Measurements from ENCODE around the gene UBALD2. TPM values are rescaled to one million over a fixed set of nuclear protein-coding genes. Genes with fewer than 3 reads are reported as not detected.

Gene UBALD2
- total and polyA plus RNA-seq, 7 donors = 55.2 to 414 (median 135) TPM

DNA sequence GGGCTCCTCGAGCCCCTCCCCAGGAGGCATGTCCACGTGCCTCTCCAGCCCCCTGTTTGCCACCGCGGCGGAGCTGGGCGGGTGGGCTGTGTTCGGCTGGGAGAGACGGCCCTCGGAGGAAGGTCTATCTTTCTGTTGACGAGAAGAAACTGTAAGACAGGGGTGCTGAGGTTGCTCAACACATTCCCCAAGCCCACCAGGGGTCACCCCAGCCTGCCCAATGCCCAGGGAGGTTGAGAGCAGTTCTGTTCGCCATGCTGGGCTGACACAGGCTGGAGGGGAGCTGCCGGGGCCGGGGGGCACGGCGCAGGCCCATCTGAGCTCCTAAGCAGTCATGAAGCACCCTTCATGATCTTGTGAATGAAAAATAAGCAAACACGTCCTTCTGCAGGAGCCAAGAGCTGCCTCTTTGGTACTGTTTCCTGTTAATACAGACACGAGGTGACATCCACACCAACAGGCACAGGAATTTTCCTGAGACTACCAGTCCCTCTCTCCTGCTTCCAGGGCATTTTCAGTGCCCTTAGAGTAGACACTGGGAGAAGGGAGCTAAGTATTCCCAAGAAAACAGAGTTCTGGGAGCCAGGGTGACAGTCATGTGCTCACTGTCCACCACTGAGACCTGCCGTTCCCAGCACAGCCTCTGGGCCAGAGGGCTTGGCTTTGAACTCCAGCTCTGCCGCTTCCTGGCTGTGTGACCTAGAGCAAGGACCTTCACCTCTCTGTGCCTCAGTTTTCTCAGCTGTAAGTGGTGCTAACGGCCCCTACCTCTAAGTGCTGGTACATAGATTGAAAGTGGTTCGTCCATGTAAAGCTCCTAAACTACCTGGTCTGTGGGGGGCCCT is 9.2 kb downstream of the UBALD2 start:
- ATAC-seq (no peak), DNase-seq (no peak)
- no peaks in the 10 kb centered on the region for H3K27me3 ChIP-seq (ENCODE audit: insufficient read depth in 3 of 3, low read length in 2 of 3)
- no peak overlapping the region for H3K4me3 ChIP-seq
- no peaks in the 10 kb centered on the region for H3K9me3 ChIP-seq
- peaks cover 5 to 7% of the 10 kb centered on the region in 2 donors for H3K36me3 ChIP-seq (ENCODE audit: insufficient read depth in 1 of 2, low read depth in 1 of 2)
- WGBS, 3 donors = 71 to 82% (median 72%) methylated on average over 21 of the region's 21 CpGs
- peak overlapping the region; percentile 94 for H3K27ac ChIP-seq
- TF ChIP-seq, protein P1, sequence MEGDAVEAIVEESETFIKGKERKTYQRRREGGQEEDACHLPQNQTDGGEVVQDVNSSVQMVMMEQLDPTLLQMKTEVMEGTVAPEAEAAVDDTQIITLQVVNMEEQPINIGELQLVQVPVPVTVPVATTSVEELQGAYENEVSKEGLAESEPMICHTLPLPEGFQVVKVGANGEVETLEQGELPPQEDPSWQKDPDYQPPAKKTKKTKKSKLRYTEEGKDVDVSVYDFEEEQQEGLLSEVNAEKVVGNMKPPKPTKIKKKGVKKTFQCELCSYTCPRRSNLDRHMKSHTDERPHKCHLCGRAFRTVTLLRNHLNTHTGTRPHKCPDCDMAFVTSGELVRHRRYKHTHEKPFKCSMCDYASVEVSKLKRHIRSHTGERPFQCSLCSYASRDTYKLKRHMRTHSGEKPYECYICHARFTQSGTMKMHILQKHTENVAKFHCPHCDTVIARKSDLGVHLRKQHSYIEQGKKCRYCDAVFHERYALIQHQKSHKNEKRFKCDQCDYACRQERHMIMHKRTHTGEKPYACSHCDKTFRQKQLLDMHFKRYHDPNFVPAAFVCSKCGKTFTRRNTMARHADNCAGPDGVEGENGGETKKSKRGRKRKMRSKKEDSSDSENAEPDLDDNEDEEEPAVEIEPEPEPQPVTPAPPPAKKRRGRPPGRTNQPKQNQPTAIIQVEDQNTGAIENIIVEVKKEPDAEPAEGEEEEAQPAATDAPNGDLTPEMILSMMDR (IDR thresholded peaks at IDR 0.05) = no peak
- intact Hi-C loops (cut with DNase I) = loop anchor here in 1 of 2 donors (5.0 kb wide), 1 partner anchor 82 kb away; no protein-coding TSS in a partner anchor
- H3K4me1 ChIP-seq = peaks cover 46% of the 10 kb centered on the region

DNA sequence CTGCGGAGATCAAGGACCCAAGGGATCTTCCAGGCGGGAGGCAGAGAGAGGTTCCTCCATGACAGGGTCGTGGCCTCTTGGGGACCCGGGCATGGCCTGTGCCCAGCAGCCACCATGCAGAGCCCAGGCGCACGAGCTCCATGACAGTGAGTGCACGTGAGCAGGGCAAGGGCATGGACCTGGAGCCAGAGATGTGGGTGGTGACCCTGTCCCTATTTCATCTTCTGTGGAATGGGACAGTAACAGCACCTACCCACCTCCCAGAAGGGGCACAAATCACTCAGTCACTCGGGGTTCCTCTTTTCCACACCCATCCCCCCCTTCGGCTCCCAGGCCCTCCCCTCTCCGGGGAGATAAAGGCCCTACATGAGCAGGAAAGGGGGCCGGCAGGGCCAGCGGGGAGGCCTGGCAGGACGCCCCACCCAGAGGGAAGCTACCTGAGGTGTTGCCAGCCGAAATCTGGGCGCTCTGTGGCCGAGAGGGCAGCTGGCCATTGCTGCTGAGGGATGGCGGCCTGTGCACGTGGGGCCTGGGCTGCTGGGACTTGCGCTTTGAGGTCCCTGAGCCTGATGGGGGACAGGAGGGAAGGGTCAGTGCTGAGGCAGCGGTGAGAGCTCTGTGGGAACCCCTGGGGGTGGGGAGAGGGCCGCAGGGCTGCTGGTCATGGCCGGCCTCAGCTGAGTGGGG is 10.4 kb downstream of the UBALD2 start:
- peaks cover 34% of the 10 kb centered on the region for H3K4me1 ChIP-seq

DNA sequence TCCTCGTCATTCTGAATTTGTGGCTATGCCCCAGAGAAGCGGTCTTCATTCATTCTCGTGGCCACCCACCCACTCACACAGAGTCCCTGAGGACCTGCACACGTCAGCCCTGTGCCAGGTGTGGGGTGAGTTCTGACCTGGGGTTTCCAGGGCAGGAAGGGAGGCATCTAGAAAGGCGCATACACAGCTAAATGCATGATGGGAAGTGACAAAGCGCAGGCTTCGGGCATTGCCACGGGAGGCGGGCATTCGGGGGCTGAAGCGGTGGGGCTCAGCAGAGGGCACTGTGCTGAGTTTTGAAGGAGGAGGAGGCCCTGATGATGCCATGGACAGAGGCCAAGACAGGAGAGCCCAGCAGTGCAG is 10.9 kb downstream of the UBALD2 start:
- WGBS, 3 donors = 87 to 91% (median 88%) methylated on average over 11 of the region's 11 CpGs
- Histone ChIP-seq H3K27me3 (ENCODE audit: insufficient read depth in 3 of 3, low read length in 2 of 3) (no peaks in the 10 kb centered on the region), H3K27ac (no peak overlapping the region), H3K4me3 (no peak overlapping the region), H3K36me3 (ENCODE audit: insufficient read depth in 1 of 2, low read depth in 1 of 2) (no peaks in the 10 kb centered on the region), H3K4me1 (peaks cover 29% of the 10 kb centered on the region), H3K9me3 (no peaks in the 10 kb centered on the region)
- intact Hi-C loops (cut with DNase I) = loop anchor here in 1 of 2 donors (2.0 to 5.0 kb wide), 3 partner anchors 21 to 94 kb away; no protein-coding TSS in a partner anchor
- TF ChIP-seq, protein P1 (IDR thresholded peaks at IDR 0.05) = no peak
- no peak for ATAC-seq
- DNase-seq = no peak

More for the DNA sequence above, 10.4 kb downstream of the UBALD2 start:
- H3K27ac ChIP-seq = no peak overlapping the region
- H3K9me3 ChIP-seq = no peaks in the 10 kb centered on the region
- WGBS, 3 donors = 78 to 85% (median 78%) methylated on average over 21 to 22 of the region's 22 CpGs
- TF ChIP-seq, protein P1 (IDR thresholded peaks at IDR 0.05) = no peak
- DNase-seq (no peak), ATAC-seq (no peak)
- intact Hi-C loops (cut with DNase I) = loop anchor here in 1 of 2 donors (2.0 to 5.0 kb wide), 3 partner anchors 21 to 93 kb away; no protein-coding TSS in a partner anchor
- H3K36me3 ChIP-seq (ENCODE audit: insufficient read depth in 1 of 2, low read depth in 1 of 2) = no peaks in the 10 kb centered on the region
- H3K4me3 ChIP-seq = no peak overlapping the region
- H3K27me3 ChIP-seq (ENCODE audit: insufficient read depth in 3 of 3, low read length in 2 of 3) = no peaks in the 10 kb centered on the region

DNA sequence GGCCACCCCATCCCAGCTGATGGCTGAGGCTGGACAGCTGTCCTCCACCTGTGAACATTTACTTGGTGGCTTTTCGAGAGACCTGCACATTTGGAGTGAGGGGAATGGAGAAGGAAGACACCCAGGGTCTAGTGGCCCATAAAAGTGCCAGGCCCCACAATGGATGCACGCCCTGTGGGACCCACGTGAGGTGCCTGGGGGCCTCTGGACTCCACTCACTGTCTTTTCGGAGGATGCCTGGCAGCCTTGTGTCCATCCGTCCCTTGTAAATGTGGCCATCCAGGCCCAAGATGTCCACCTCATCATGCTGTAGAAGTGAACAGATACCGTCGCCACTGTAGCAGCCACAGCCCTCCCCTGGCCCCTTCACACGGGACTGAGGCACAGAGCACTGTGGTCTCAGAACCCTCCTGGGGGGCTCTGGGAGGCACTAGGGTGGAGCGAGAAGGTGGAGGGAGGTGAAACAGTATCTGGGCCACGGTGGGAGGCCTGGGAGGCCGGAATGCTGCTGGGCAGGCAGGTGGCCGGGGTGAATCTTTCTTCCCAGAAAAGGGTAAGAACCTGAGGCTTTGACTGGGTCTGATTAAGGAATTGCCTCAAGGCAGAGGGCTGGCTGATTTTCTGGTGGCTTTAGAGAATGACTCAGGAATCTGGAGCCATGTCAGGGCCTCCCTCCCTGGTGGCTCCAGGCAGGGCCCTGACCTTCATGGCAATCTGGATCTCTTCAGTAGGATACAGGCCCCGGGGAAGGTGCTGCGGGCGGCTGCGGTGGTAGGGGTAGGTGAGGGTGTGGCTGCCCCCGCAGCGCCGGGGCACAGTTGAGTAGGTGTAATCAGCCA is 11.5 kb downstream of the UBALD2 start:
- no peak overlapping the region for H3K4me3 ChIP-seq
- H3K27me3 ChIP-seq (ENCODE audit: insufficient read depth in 3 of 3, low read length in 2 of 3) = no peaks in the 10 kb centered on the region
- peaks cover 26% of the 10 kb centered on the region for H3K4me1 ChIP-seq
- 86 to 93% (median 89%) methylated on average over 19 of the region's 19 CpGs for WGBS, 3 donors
- no peak overlapping the region for H3K27ac ChIP-seq
- intact Hi-C loops (cut with DNase I) = loop anchor here in 1 of 2 donors (2.0 to 5.0 kb wide), 3 partner anchors 20 to 94 kb away; no protein-coding TSS in a partner anchor
- DNase-seq = peak in 1 of 2 donors; percentile 28
- no peak for ATAC-seq
- no peaks in the 10 kb centered on the region for H3K9me3 ChIP-seq
- TF ChIP-seq, protein P1 (IDR thresholded peaks at IDR 0.05) = no peak
- no peaks in the 10 kb centered on the region for H3K36me3 ChIP-seq (ENCODE audit: insufficient read depth in 1 of 2, low read depth in 1 of 2)
